H1 (cell line): ENCODE results near the gene ALPI. TPM values are rescaled to one million over a fixed set of nuclear protein-coding genes. Genes with fewer than 3 reads are reported as not detected.

ENCODE experiments used
- CHD7 ChIP-seq: fragments of 300-600 bp; sonication (generic); IDR thresholded peaks from 2 replicates; pipeline ENCODE4 v1.7.1; 2012; ENCODE audit warnings: low read length, moderate library complexity, mild to moderate bottlenecking, inconsistent platforms; ENCODE audit not compliant: insufficient replicate concordance
- polyA plus RNA-seq, 7 experiments: library from polyadenylated mRNA; depleted of rRNA in 3 of 7; stranded (reverse) in 5 of 7; unstranded in 2 of 7; fragments of >200 nt in 5 of 7; fragments of 200-250 nt in 2 of 7; gene quantifications; 1 replicate in 5 of 7; 2 replicates in 1 of 7; 4 replicates in 1 of 7; pipeline versions ENCODE4 v1.2.1 to v1.2.3, GENCODE V29; 2011 to 2013; ENCODE audit warnings: missing spikeins in 2 of 7, mixed read lengths in 2 of 7
- total RNA-seq: library from RNA; stranded (reverse); fragmentation: NEBNext Ultra II Directional; extraction: Animal tissue kit (Norgen Biotek cat#: 25700); gene quantifications from 2 replicates; pipeline ENCODE4 v1.2.1, GENCODE V29; 2021

Gene ALPI
- total and polyA plus RNA-seq, 2 of the 8 experiments (the other 6 are each of a cell fraction or from before 2014, with no cell fraction given) = not detected

- no peak for TF ChIP-seq CHD7
Observed at GRCh38 chr2:232458661-232459418, 2.9 kb downstream of the ALPI start (continued).
